NCI-H1436 treated with DMSO at 0.1 percent for 48 hours (cell line): Measurements from ENCODE around the gene TOMT.
"Not testable (repeated sequence)": the region's sequence is repeated elsewhere in the genome, so short reads cannot be mapped to it uniquely, and the experiment has no call there.

ENCODE experiments used
- DNase-seq: peaks from one replicate; lab custom pipeline; 2025; lab: John Stamatoyannopoulos, UW

The TOMT gene

DNA sequence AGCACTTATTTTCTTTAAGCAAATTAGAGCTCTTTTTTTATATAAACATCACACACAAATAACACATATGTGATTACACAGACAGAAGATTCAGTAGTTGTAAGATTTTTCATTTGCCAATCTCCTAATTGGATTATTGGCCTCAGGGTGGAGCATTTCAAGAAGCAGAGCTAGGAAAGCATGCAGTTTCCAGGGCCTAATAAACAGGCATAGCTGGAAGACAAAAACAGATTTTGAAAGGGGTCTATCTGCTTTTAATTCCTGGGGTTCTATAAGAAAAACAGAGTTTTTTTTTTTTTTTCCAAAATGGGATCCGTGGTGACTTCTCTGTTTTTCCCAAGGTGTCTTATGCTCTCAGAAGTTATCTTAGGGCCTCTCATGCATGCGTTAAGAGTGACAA is 22.2 kb downstream of the TOMT start:
- no peak for DNase-seq

DNA sequence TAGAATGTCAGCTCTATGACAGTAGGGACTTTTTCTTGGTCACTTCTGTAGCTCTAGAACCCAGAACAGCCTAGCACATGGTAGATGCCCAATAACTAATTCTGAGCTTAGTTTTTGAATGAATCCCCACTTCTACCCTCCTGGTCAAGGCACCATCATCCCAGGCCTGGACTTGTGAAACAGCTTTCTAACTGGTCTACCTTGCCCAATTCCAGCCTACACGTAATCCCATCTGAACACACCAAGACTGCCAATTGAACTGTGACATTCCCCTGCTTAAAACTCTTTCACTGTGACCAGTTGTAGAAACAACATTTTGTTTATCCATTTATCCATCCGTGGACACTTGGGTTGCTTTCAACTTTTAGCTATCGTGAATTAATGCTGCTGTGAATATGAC is 23.7 kb downstream of the TOMT start:
- DNase-seq: no peak

DNA sequence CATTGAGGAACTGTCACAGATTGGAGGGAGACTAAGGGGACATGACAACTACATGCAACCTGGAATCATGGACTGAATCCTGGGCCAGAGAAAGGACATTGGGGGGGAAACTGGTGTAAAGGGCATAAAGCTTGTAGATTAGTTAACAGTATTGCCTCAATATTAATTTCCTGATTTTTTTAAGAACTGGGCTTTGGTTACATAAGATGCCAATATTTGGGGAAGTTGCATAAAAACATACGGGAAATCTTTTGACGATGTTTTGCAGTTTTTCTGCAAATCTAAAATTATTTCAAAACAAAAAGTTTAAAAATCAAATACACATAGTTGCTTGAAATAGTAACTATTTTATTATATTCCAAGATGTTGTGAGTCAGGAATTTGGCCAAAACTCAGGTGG is 26.9 kb downstream of the TOMT start:
- no peak for DNase-seq

DNA sequence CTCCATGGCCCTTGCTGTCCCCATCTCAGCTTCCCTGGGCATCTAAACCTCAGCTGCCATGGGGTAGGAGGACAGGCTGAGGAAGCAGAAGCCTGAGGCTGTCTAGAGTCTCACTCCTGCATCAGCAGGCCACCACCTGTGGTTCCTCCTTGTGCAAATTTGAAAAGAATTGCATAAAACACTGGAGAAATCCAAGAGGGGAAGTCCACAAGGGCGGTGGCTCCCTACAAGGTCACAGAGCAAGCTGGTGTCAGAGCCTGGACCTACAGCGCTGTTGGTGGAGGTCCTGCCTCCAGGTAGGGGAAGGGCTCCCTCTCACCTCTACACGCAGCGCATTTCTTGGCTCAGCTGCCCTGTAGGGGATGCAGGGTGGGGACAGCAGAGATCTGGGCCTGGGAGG is 29.7 kb downstream of the TOMT start, which contains the start of gene FOLR3:
Gene FOLR3 (plus strand): TSS at position 253 of the 400 bp plus-strand sequence. CDS start 228 bp downstream, outside the sequence.
- not testable (repeated sequence) for DNase-seq

DNA sequence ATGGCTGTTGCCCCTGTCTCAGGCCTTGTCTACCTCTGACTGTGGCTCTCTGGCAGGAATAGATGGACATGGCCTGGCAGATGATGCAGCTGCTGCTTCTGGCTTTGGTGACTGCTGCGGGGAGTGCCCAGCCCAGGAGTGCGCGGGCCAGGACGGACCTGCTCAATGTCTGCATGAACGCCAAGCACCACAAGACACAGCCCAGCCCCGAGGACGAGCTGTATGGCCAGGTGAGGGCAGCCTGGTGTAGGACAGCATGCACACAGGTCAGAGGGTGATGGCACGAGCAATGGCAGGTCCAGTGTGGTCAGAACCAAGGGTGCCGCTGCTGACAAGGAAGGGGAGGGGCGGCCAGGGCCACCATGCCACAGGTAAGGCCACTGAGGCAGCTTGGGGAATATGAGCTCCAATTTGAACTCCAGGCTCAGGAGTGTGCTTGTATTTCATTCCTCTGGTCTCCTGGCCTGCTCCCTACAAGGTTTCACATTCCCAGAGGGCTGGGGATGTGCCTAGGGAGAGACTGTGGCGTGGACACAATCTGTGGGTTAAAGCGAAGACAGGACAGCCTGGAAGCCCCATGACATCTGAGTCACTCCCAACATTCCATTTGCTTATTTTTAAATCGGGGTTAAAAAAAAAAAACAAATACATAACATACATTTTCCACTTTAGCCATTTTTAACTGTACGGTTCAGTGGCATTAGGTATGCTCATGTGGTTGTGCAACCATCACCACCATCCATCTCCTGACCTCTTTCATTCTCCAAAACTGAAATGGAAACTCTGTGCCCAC is 30.4 kb downstream of the TOMT start:
- DNase-seq: no peak

DNA sequence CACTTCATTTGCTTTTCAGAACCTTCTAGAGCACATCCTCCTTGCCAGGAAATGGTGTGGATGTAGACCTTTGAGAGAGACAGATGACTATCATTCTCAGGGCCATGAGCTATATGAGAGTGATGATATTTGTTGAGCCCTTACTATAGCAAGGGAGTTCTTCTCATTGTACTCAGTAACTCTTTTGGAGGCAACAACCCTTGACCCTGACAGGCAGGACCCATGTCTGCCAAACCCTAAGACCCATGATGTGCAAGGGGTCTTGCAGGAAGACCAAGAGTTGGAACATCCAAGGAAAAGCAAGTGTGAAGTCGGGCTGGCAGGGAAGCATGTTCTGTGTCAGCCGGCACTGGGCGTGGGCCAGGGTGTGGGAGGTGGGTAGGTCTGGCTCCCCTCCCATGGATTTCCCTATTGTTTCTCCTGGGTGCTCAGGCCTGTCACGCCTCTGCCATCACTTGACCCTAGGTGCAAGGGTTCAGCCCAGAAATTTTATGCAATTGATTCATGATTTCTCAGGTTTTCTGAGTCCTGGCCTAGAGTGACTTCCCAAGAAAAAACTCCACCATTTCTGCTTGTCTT is 31.0 kb downstream of the TOMT start:
- no peak for DNase-seq

DNA sequence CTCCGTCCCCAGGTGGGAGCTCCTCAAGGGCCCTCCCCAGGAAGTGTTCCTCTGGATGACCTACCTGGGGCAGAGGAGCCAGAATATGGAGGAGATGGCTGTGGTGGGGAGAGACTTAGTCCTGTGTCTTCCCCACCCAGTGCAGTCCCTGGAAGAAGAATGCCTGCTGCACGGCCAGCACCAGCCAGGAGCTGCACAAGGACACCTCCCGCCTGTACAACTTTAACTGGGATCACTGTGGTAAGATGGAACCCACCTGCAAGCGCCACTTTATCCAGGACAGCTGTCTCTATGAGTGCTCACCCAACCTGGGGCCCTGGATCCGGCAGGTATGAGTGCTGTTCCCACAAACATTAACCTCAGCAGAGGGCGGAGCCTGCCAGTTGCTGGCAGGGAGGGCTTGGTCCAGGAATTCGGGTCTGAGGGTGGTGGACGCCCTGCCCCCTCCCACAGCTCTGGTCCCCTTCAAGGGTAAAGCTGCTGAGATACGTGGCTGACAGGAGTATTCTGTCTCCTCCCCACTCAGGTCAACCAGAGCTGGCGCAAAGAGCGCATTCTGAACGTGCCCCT is 33.2 kb downstream of the TOMT start:
- DNase-seq: no peak

DNA sequence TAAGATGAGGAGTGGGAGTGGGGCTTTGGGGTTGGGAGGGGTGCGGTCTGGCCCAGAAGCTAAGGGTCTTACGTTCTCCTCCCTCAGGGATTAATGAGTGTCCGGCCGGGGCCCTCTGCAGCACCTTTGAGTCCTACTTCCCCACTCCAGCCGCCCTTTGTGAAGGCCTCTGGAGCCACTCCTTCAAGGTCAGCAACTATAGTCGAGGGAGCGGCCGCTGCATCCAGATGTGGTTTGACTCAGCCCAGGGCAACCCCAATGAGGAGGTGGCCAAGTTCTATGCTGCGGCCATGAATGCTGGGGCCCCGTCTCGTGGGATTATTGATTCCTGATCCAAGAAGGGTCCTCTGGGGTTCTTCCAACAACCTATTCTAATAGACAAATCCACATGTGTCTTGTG is 33.8 kb downstream of the TOMT start:
- no peak for DNase-seq

DNA sequence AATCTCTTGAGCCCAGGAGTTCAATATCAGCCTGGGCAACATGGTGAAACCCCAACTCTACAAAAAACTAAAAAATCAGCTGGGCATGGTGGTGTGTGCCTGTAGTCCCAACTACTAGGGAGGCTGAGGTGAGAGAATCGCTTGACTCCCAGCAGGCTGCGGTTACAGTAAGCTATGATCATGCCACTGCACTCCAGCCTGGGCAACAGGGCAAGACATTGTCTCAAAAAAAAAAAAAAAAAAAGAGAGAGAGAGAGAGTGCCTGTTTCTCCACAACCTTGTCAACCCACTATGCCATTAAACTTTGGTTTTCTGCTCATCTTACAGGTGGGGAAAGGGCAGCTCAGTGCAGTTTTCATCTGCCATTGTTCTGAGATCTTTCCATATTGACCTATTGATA is 34.9 kb downstream of the TOMT start:
- no peak for DNase-seq

DNA sequence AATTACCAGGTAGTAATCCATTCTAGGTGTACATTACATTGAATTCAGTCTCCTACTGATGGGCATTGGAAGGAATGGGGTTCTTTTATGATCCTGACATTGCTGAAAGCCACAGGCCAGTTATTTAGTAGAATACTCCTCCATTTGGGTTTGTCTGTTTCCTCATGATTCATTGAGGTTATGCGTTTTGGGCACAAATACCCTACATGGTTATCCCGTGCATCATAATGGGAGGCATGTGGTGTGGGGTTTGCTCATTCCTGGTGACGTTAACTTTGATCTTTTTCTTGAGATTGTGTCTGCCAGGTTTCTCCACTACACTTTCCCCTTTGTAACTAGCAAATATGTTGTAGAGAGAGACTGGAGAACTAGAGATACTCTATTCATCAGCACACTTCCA is 35.3 kb downstream of the TOMT start:
- DNase-seq: no peak

DNA sequence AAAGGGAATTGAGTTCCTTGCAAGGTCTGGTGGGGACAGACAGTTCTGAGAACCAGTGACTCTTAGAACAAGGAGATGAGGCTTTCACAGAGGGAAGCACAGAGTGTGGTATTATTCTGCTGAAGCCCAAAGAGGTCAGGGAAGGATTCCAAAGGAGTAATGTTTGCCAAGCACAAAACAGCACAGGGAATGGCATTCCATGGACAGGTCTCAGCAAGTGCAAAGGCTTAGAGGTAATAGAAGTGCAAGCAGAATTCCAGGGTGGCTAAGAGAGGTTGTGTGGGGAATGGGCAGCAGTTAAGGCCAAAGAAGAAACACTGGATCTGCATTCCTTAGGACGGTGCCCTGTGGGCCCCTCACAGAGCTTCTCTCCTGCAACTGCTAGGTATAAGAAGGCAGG is 36.4 kb downstream of the TOMT start:
- DNase-seq: not testable (repeated sequence)

DNA sequence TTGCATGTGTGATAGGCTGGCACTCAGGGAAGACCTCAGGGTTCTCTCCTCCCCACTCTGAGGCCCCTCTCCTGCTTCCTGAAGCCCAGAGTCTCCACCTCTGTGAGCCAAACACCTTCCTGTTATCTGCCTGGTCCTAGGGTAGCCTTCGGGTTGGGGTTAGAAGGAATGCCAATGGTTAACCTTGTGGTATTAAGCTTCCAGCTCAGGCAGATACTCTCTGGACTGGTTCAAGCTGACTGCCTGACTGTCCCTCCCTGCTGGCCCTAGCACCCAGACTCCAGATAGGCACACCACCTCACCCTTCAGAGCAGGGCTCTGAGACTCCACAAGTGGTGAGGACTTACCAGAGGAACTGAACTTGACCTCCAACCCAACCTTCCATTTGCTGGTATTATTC is 36.8 kb downstream of the TOMT start:
- not testable (repeated sequence) for DNase-seq

DNA sequence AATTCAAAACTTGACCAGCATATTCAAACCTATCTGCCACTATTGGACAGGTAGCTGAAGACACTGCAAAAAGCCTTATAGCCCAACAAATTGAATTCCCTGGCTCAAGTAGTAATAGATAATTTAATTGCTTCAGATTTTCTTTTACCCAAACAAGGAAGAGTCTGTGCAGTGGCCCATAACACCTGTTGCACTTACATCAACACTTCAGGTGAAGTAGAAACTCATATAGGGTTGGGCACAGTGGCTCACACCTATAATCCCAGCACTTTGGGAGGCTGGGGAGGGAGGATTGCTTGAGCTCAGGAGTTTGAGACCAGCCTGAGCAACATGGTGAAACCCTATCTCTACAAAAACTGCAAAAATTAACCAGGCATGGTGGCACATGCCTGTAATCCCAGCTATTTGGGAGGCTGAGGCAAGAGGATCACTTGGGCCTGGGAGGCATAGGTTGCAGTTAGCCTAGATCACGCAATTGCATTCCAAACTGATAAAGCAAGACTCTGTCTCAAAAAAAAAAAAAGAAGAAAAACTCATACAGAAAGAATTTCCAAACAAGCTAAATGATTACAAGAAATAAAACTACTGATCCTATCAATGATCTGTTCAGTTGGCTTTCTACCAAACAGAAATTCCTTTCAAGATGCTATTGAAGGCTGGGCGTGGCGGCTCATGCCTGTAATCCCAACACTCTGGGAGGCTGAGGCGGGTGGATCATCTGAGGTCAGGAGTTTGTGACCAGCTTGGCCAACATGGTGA is 39.3 kb downstream of the TOMT start:
- DNase-seq: no peak

DNA sequence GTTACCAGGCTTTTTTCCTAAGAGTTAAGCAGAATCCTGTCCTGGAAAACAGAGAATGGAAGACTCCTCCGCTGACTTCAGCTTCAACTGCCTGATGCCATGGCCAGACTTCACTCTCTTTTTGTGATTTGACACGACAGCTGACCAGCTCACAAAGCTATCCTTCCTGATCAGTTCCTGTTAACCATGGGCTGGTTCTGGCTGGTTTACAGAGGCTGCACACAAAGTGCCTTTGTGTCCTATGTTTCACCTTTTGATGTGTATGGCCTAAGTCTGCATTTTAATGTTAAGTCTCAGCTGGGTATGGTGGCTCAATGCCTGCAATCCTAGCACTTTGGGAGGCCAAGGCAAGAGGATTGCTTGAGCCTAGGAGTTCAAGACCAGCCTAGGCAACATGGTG is 40.9 kb downstream of the TOMT start:
- DNase-seq: no peak

DNA sequence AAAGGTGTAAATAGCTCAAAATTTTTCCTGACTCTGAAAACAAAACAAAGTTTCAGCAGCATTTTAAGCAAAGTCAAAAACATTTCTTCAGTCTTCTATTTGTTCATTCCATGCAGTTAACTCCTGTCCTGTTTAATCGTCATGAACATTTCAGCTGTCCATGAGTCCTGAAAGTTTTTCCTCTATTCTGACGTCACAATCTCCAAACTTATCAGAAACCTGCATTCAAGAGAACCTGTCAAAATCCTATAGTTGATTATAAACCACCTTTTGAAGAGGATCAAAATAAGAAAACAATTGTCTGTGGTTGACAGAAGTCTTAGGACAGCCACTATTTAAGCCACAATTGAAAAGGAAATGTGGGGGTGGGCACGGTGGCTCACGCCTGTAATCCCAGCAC is 45.2 kb downstream of the TOMT start:
- no peak for DNase-seq

DNA sequence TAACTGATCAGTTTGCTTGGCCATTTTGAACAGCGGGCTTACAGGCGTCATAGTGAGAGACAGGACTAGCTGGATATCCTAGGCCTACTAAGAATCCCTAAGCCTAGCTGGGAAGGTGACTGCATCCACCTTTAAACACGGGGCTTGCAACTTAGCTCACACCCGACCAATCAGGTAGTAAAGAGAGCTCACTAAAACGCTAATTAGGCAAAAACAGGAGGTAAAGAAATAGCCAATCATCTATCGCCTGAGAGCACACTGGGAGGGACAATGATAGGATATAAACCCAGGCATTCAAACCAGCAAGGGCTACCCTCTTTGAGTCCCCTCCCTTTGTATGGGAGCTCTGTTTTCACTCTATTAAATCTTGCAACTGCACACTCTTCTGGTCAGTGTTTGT is 48.1 kb downstream of the TOMT start:
- not testable (repeated sequence) for DNase-seq

DNA sequence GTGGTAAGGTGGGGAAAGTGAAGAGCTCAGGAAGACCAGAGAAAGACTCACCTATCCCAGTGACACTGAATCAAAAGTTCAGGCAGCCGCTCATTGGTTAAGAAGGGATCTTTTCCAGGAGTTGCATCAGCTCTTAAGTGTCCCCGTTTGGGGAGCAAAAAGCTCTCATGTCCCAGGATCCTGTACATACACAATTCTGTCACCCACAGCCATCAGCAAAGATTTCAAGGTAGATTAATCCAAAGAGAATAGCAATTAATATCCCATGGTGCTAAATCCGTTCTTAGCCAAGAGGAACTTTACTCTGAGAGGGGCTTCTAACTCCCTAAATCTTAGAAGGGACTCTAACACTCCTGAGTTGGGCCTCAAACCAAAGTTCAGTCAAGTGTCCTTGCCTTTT is 49.1 kb downstream of the TOMT start:
- DNase-seq: no peak

DNA sequence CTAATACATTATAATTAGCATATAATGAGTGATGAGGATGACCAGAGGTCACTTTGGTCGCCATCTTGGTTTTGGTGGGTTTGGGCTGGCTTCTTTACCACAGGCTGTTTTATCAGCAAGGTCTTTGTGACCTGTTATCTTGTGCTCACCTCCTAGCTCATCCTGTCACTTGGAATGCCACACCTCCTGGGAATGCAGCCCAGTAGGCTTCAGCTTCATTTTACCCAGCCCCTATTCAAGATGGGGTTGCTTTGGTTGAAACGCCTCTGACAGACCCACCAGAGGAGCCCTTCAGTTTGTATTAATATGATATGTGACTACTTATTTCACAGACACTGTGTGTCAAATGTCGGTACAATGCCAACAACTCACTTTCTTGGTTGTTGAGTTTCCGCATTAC is 50.0 kb downstream of the TOMT start:
- no peak for DNase-seq

DNA sequence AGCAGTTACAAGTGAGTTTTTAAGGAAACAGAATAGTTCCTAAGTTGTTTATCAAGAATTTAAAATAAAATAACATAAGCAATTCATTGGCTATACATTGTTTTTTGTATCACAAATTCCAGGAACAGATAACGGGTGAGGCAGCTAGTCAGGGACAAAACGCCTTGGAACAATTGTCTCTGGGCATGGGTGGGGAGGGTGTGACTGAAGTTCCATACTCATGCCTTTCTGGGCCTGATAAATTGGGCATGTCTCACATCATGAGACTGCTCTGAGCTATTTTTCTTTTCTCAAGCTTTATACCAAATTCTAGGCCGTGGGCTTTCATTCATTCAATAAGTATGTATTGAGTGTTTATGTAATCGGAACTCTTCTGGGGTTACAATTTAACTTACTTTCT is 51.4 kb downstream of the TOMT start:
- DNase-seq: no peak
